ENCODE results near the gene PPIH.
"Not testable (repeated sequence)": the region's sequence is repeated elsewhere in the genome, so short reads cannot be mapped to it uniquely, and the experiment has no call there.

The PPIH gene

DNA sequence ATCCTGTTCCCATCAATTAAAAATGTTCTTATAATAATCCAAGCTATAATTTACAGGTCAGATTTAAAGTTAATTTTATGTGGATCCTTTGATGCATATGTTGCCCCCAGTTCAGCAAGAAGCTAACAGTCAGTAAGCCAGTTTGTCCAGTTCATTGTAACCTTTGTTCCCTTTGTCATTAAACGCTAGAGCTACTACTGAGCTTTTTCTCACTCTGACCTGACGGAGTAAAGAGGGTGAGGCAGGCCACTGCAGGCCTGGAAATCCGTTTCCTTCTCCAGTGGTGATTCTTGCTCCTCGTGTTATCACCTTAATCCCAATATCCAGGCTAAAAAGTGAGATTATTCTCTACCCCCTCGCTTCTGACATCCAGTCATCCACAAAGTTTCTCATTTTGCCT lies 34.2 kb downstream of the PPIH start:
- Mint-ChIP-seq H3K9me3 (no peaks in the 10 kb centered on the region), H3K4me3 (no peak overlapping the region), H3K4me1 (peaks cover 39 to 52% of the 10 kb centered on the region in 2 donors), H3K27ac (peak overlapping the region; percentile 31), H3K27me3 (no peaks in the 10 kb centered on the region), H3K36me3 (peaks cover 24 to 47% of the 10 kb centered on the region in 2 donors)
- DNase-seq: no peak
- ATAC-seq (replicated peaks): no peak

DNA sequence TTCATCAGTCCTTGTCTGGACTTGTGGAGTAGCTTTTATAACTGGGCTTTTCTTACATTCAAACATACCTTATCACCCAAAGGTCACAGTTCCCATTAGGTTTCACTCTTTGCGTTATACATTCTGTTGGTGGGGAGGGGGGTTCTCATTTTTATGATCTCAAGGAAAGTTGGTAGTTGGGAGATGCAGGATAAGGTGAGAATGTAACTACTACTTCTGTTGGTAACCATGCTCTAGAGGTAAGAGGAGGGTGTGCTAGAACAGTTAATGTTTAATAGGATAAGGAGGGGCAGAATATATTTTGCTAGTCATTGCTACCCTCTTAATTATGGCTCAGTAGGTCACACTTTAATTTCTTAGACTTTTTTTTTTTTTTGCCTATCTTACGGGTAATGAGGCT lies 34.7 kb downstream of the PPIH start:
- DNase-seq: no peak
- H3K4me1 Mint-ChIP-seq: peaks cover 35 to 48% of the 10 kb centered on the region in 2 donors
- ATAC-seq (replicated peaks): no peak
- H3K27ac Mint-ChIP-seq: no peak overlapping the region
- no peaks in the 10 kb centered on the region for H3K27me3 Mint-ChIP-seq
- H3K9me3 Mint-ChIP-seq: no peaks in the 10 kb centered on the region
- H3K36me3 Mint-ChIP-seq: peaks cover 19 to 43% of the 10 kb centered on the region in 2 donors
- peak overlapping the region in 1 of 2 donors; percentile 4 for H3K4me3 Mint-ChIP-seq

GRCh38 chr1:42698081-42698813 lies 40.0 kb downstream of the PPIH start:
- Mint-ChIP-seq H3K27ac (no peak overlapping the region), H3K36me3 (peaks cover 36 to 65% of the 10 kb centered on the region in 2 donors), H3K4me3 (no peak overlapping the region), H3K4me1 (peaks cover 11 to 25% of the 10 kb centered on the region in 2 donors), H3K27me3 (no peaks in the 10 kb centered on the region), H3K9me3 (no peaks in the 10 kb centered on the region)
- DNase-seq (no peak), ATAC-seq (replicated peaks) (no peak)

DNA sequence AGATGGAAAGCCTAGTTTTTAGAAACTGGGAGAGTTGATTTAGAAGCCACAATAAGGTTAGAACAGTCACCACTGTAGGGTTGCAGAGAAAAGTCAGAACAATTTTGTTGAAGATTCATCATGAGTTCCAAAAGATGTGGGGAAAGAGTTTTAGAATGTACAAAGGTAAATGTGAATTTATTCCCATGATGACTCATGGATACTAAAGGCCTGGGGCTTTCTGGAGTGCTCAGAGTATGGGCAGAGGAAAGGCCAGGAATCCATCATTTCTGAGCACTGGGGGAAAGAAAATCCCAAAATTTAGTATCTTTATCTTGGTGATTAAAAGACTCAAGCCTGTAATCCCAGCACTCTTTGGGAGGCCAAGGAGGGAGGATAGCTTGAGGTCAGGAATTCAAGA lies 41.8 kb downstream of the PPIH start:
- Mint-ChIP-seq H3K36me3 (peaks cover 47 to 73% of the 10 kb centered on the region in 2 donors), H3K27me3 (no peaks in the 10 kb centered on the region), H3K9me3 (no peaks in the 10 kb centered on the region), H3K4me3 (no peak overlapping the region), H3K27ac (no peak overlapping the region), H3K4me1 (peaks cover 11 to 15% of the 10 kb centered on the region in 2 donors)
- ATAC-seq (replicated peaks) (no peak), DNase-seq (no peak)

DNA sequence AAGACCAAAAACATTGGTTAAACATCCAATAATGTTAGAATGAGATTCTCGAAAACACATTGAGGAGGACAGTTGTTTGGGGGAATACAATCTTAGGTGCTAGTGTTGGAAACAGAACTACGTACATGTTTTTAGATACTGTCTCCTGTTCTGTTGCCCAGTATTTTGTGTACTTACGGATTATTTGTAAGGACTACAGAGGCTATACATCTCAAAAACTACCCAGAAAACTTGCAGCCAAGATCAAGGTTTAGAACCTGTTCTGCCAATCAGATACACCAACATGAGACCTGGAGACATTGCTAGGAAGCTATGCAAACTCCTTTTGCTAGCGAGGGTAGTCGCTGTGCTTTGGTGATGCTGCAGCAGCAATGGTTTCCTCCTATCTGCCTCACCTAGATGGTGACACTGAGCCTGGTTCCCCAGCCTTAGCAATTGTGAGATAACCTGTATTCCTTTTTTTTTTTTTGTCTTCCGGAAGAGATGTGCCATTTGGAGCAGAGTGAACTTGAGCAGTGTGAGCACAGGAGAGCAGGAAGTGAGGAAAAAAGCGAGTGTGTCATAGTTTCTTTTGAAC lies 45.8 kb downstream of the PPIH start:
- ATAC-seq (replicated peaks): no peak
- peaks cover 4 to 8% of the 10 kb centered on the region in 2 donors for H3K4me1 Mint-ChIP-seq
- no peaks in the 10 kb centered on the region for H3K9me3 Mint-ChIP-seq
- peak overlapping the region; percentile 90 for H3K27ac Mint-ChIP-seq
- peaks cover 52 to 74% of the 10 kb centered on the region in 2 donors for H3K36me3 Mint-ChIP-seq
- H3K4me3 Mint-ChIP-seq: no peak overlapping the region
- DNase-seq: no peak
- H3K27me3 Mint-ChIP-seq: no peaks in the 10 kb centered on the region

- H3K27ac Mint-ChIP-seq; H3K4me1 Mint-ChIP-seq; DNase-seq; H3K27me3 Mint-ChIP-seq; ATAC-seq (replicated peaks); H3K4me3 Mint-ChIP-seq: not testable (repeated sequence)
- Mint-ChIP-seq H3K9me3 (peaks cover 18 to 20% of the 10 kb centered on the region in 2 donors), H3K36me3 (peaks cover 82 to 87% of the 10 kb centered on the region in 2 donors)
Measured at GRCh38 chr1:42712808-42713207, 54.6 kb downstream of the PPIH start.

- peaks cover 18 to 20% of the 10 kb centered on the region in 2 donors for H3K9me3 Mint-ChIP-seq
- no peak overlapping the region for H3K27ac Mint-ChIP-seq
- no peak for ATAC-seq (replicated peaks)
- H3K27me3 Mint-ChIP-seq: no peaks in the 10 kb centered on the region
- H3K4me1 Mint-ChIP-seq: peaks cover 4 to 7% of the 10 kb centered on the region in 2 donors
- H3K4me3 Mint-ChIP-seq: no peak overlapping the region
- H3K36me3 Mint-ChIP-seq: peaks cover 82 to 87% of the 10 kb centered on the region in 2 donors
- no peak for DNase-seq
Measured at GRCh38 chr1:42713293-42713692, 55.1 kb downstream of the PPIH start.

DNA sequence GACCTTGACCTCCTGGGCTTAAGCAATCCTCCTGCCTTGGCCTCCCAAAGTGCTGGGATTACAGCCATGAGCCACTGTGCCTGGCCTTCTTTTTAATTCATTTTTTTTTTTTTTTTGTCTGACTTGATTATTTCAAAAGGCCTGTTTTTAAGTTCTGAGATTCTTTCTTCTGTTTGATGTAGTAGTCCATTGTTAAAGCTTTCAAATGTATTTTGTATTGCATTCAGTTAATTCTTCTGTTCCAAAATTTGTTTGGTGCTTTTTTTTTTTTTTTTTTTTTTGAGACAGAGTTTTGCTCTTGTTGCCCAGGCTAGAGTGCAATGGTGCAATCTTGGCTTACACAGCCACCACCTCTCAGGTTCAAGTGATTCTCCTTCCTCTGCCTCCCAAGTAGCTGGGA lies 56.2 kb downstream of the PPIH start:
- H3K9me3 Mint-ChIP-seq: peaks cover 18 to 20% of the 10 kb centered on the region in 2 donors
- not testable (repeated sequence) for DNase-seq; H3K4me3 Mint-ChIP-seq; ATAC-seq (replicated peaks); H3K27ac Mint-ChIP-seq; H3K27me3 Mint-ChIP-seq; H3K4me1 Mint-ChIP-seq
- H3K36me3 Mint-ChIP-seq: peaks cover 82 to 86% of the 10 kb centered on the region in 2 donors

DNA sequence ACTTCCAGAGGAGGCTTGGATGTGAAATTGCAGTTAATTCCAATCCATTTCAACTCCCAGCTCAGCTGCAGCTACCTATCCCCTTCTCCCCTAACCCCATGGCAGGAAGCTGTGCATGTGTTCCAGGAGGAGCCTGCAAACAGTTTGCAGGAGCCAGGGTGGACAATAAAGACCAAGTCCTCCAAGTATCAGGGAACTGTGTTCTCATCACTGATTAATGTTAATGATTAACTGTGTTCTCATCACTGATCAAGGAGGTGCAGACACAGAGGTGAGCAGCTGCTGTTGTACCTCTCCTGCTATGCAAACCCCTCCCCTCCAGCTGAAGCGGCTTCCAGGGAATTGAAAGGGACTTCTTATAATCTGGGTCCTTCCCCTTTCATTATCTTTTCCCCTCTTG lies 62.6 kb downstream of the PPIH start:
- Mint-ChIP-seq H3K9me3 (peaks cover 0 to 2% of the 10 kb centered on the region in 2 donors), H3K4me1 (peaks cover 2 to 6% of the 10 kb centered on the region in 2 donors), H3K27ac (no peak overlapping the region), H3K27me3 (no peaks in the 10 kb centered on the region), H3K36me3 (peaks cover 22 to 36% of the 10 kb centered on the region in 2 donors), H3K4me3 (no peak overlapping the region)
- ATAC-seq (replicated peaks): no peak
- no peak for DNase-seq

DNA sequence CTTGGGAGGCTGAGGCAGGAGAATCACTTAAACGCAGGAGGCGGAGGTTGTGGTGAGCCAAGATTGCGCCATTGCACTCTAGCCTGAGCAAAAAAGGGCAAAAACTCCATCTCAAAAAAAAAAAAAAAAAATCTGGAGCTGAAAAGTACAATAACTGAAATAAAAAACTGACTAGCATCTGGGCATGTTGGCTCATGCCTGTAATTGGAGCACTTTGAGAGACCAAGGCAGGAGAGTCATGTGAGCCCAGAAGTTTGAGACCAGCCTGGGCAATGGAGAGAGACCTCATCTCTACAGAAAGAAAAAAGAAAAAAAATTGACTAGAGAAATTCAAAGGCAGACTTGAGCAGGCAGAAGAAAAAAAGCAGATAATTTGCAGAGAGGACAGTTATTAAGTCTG lies 63.7 kb downstream of the PPIH start:
- peaks cover 13 to 27% of the 10 kb centered on the region in 2 donors for H3K36me3 Mint-ChIP-seq
- H3K4me3 Mint-ChIP-seq: no peak overlapping the region
- no peak for ATAC-seq (replicated peaks)
- peak overlapping the region; percentile 16 for H3K27ac Mint-ChIP-seq
- peaks cover 2 to 6% of the 10 kb centered on the region in 2 donors for H3K4me1 Mint-ChIP-seq
- no peaks in the 10 kb centered on the region for H3K27me3 Mint-ChIP-seq
- DNase-seq: no peak
- H3K9me3 Mint-ChIP-seq: no peaks in the 10 kb centered on the region

DNA sequence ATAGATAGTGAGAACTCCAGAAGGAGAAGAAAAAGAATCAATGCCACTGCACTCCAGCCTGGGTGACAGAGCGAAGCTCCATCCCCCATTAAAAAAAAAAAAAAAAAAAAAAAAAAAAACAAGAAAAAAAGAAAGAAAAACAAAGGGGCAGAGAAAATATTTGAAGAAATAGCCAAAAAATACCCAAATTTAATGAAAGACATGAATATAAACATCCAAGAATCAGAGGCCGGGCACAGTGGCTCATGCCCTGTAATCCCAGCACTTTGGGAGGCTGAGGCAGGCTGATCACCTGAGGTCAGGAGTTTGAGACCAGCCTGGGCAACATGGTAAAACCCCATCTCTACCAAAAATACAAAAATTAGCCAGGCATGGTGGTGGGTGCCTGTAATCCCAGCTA lies 64.2 kb downstream of the PPIH start:
- not testable (repeated sequence) for ATAC-seq (replicated peaks); H3K27me3 Mint-ChIP-seq; DNase-seq; H3K4me3 Mint-ChIP-seq; H3K4me1 Mint-ChIP-seq; H3K9me3 Mint-ChIP-seq; H3K27ac Mint-ChIP-seq
- H3K36me3 Mint-ChIP-seq: peaks cover 9 to 23% of the 10 kb centered on the region in 2 donors

GRCh38 chr1:42723511-42723910 lies 65.3 kb downstream of the PPIH start:
- Mint-ChIP-seq H3K27me3 (no peaks in the 10 kb centered on the region), H3K36me3 (peaks cover under 1 to 12% of the 10 kb centered on the region in 2 donors), H3K4me1 (peaks cover 0 to 6% of the 10 kb centered on the region in 2 donors), H3K27ac (no peak overlapping the region), H3K9me3 (no peaks in the 10 kb centered on the region), H3K4me3 (no peak overlapping the region)
- DNase-seq (no peak), ATAC-seq (replicated peaks) (no peak)

DNA sequence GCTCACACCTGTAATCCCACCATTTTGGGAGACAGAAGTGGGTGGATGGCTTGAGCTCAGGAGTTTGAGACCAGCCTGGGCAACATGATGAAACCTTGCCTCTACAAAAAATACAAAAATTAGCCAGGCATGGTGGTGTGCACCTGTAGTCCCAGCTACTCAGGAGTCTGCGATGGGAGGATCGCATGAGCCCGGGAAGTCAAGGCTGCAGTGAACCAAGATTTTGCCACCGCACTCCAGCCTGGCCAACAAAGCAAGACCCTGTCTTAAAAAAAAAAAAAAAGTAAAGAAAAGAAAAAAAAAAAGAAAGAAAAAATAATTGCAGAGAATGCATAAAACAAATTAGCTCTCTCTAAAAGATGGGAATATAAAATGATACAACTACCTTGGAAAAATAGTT lies 67.6 kb downstream of the PPIH start:
- ATAC-seq (replicated peaks); H3K27ac Mint-ChIP-seq; H3K4me1 Mint-ChIP-seq: not testable (repeated sequence)

More for the DNA sequence above, 67.6 kb downstream of the PPIH start:
- not testable (repeated sequence) for DNase-seq, H3K4me3 Mint-ChIP-seq, H3K27me3 Mint-ChIP-seq, H3K9me3 Mint-ChIP-seq, H3K36me3 Mint-ChIP-seq

Measured in stimulated activated naive B cell treated with anti-CD40 and anti-IgM and Interleukin-4, amounts not matched to agents 10 μg/mL and 1 μg/mL and 100 μg/mL, for 72 hours (primary cell).